Right atrium auricular region (tissue), 2 donors: Measurements from ENCODE around the gene DLL3. TPM values are rescaled to one million over a fixed set of nuclear protein-coding genes. Genes with fewer than 3 reads are reported as not detected.
A peak's percentile ranks its signal among the peaks of the same experiment; 100 is the strongest.
"Not testable (repeated sequence)": the region's sequence is repeated elsewhere in the genome, so short reads cannot be mapped to it uniquely, and the experiment has no call there.

ENCODE experiments used
- DNase-seq: peaks from one replicate; pipeline ENCODE4 v3.0.0-alpha.2; 2019; ENCODE audit warnings: low spot score
- H3K27ac ChIP-seq, 2 donors: fragments of 200-600 bp; sonication (generic); 1 replicate in 1 of 2; 2 replicates in 1 of 2; pipeline ENCODE4 v1.5.1; 2016 to 2019
- H3K27me3 ChIP-seq, 2 donors: fragments of 200-600 bp; sonication (generic); one replicate each; pipeline versions ENCODE4 v1.5.1 to v1.6.0; 2017 to 2019
- H3K36me3 ChIP-seq: fragments of 200-600 bp; sonication (generic); one replicate; pipeline ENCODE4 v1.5.1; 2016
- H3K4me1 ChIP-seq, 2 donors: fragments of 200-600 bp; sonication (generic); one replicate each; pipeline versions ENCODE4 v1.5.1 to v1.6.0; 2017 to 2019
- H3K4me3 ChIP-seq, 2 donors: fragments of 200-600 bp; sonication (generic); 1 replicate in 1 of 2; 2 replicates in 1 of 2; pipeline ENCODE4 v1.5.1; 2017 to 2019; ENCODE audit warnings: mild to moderate bottlenecking in 1 of 2, moderate library complexity in 1 of 2
- H3K9me3 ChIP-seq, 2 donors: fragments of 200-600 bp; sonication (generic); one replicate each; pipeline ENCODE4 v1.5.1; 2019
- total RNA-seq, 2 donors: library from RNA; depleted of rRNA; stranded (reverse); fragments of >200 nt; gene quantifications; one replicate each; pipeline ENCODE4 v1.1.0, GENCODE V29; 2016
- TF ChIP-seq, protein P1 (sequence below), 2 donors: fragments of 200-600 bp; sonication (generic); IDR thresholded peaks; one replicate each; pipeline ENCODE4 v1.5.1; 2019; ENCODE audit warnings: antibody characterized with exemption in 2 of 2

DLL3 gene
- total RNA-seq, 2 donors from 2014 or later, result not detected

- TF ChIP-seq, protein P1, sequence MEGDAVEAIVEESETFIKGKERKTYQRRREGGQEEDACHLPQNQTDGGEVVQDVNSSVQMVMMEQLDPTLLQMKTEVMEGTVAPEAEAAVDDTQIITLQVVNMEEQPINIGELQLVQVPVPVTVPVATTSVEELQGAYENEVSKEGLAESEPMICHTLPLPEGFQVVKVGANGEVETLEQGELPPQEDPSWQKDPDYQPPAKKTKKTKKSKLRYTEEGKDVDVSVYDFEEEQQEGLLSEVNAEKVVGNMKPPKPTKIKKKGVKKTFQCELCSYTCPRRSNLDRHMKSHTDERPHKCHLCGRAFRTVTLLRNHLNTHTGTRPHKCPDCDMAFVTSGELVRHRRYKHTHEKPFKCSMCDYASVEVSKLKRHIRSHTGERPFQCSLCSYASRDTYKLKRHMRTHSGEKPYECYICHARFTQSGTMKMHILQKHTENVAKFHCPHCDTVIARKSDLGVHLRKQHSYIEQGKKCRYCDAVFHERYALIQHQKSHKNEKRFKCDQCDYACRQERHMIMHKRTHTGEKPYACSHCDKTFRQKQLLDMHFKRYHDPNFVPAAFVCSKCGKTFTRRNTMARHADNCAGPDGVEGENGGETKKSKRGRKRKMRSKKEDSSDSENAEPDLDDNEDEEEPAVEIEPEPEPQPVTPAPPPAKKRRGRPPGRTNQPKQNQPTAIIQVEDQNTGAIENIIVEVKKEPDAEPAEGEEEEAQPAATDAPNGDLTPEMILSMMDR (IDR thresholded peaks at IDR 0.05), result no peak
- Histone ChIP-seq H3K4me3 (no peak overlapping the region), H3K27ac (no peak overlapping the region), H3K36me3 (peaks cover 83% of the 10 kb centered on the region), H3K27me3 (no peaks in the 10 kb centered on the region), H3K4me1 (peaks cover 0 to 4% of the 10 kb centered on the region in 2 donors), H3K9me3 (no peaks in the 10 kb centered on the region)
- DNase-seq, result no peak
These were observed 25.9 kb upstream of the DLL3 start for GRCh38 chr19:39472746-39473442.

GRCh38 chr19:39473443-39473960 lies 25.2 kb upstream of the DLL3 start:
- no peak overlapping the region for H3K4me3 ChIP-seq
- DNase-seq, result no peak

DNA sequence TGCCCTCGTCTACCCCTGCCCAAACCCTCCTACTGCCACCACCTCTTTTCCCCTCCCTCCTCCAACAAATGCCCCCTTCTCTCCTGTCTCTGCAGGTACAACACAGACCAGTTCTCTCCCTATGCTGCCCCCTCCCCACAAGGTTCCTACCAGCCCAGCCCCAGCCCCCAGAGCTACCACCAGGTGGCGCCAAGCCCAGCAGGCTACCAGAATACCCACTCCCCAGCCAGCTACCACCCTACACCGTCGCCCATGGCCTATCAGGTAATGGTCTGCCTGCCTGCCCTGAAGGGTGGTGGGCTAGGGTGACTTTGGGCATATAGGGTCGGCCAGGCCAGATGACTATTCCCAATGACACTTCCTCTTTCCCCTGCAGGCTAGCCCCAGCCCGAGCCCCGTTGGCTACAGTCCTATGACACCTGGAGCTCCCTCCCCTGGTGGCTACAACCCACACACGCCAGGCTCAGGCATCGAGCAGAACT lies 24.6 kb upstream of the DLL3 start:
- H3K36me3 ChIP-seq, result peaks cover 70% of the 10 kb centered on the region
- H3K27me3 ChIP-seq, result no peaks in the 10 kb centered on the region
- peaks cover 0 to 4% of the 10 kb centered on the region in 2 donors for H3K4me1 ChIP-seq
- no peak overlapping the region for H3K4me3 ChIP-seq
- DNase-seq, result no peak
- no peaks in the 10 kb centered on the region for H3K9me3 ChIP-seq
- H3K27ac ChIP-seq, result no peak overlapping the region
- TF ChIP-seq, protein P1 (IDR thresholded peaks at IDR 0.05), result peak; percentile 70 to 88

More at GRCh38 chr19:39473443-39473960, 25.2 kb upstream of the DLL3 start:
- H3K27me3 ChIP-seq, result no peaks in the 10 kb centered on the region
- H3K4me1 ChIP-seq, result peaks cover 0 to 4% of the 10 kb centered on the region in 2 donors
- peaks cover 77% of the 10 kb centered on the region for H3K36me3 ChIP-seq
- H3K9me3 ChIP-seq, result no peaks in the 10 kb centered on the region
- TF ChIP-seq, protein P1 (IDR thresholded peaks at IDR 0.05), result no peak
- no peak overlapping the region for H3K27ac ChIP-seq

DNA sequence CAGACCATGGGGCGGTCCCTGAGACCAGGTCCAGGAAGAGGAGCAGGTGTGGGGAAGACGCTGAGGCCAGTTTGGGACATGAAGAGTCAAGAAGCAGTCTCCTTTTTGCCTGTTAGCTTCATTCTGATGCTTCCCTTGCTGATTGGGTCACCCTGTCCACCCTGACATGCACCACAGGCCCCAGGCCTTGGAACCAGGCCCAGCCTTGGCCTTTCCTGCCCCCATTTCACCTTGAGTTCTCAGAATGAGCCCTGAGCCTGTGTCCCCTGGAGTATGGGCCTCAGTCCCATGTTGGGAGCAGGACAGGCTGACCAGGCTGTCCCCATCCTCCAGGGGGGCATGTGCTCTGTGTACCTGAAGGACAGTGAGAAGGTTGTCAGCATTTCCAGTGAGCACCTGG lies 23.0 kb upstream of the DLL3 start:
- no peak for DNase-seq
- no peaks in the 10 kb centered on the region for H3K9me3 ChIP-seq
- peaks cover 0 to 10% of the 10 kb centered on the region in 2 donors for H3K4me1 ChIP-seq
- H3K4me3 ChIP-seq, result no peak overlapping the region
- no peak overlapping the region for H3K27ac ChIP-seq
- H3K27me3 ChIP-seq, result no peaks in the 10 kb centered on the region
- H3K36me3 ChIP-seq, result peaks cover 54% of the 10 kb centered on the region
- TF ChIP-seq, protein P1 (IDR thresholded peaks at IDR 0.05), result no peak

DNA sequence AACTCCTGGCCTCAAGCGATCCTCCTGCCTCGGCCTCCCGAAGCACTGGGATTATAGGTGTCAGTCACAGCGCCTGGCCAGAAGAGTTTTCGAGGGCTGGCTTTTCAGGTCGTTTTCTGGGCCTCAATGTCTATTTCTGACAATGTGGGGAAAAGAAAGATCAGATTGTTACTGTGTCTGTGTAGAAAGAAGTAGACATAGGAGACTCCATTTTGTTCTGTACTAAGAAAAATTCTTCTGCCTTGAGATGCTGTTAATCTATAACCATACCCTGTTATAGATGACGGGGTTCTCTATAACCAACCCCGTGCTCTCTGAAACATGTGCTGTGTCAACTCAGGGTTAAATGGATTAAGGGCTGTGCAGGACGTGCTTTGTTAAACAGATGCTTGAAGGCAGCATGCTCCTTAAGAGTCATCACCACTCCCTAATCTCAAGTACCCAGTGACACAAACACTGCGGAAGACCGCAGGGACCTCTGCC lies 19.4 kb upstream of the DLL3 start:
- not testable (repeated sequence) for H3K27me3 ChIP-seq, H3K9me3 ChIP-seq, H3K27ac ChIP-seq, H3K4me3 ChIP-seq, DNase-seq
- peaks cover 18% of the 10 kb centered on the region for H3K36me3 ChIP-seq
- peaks cover 0 to 21% of the 10 kb centered on the region in 2 donors for H3K4me1 ChIP-seq

GRCh38 chr19:39479916-39480315 lies 18.8 kb upstream of the DLL3 start:
- TF ChIP-seq, protein P1 (IDR thresholded peaks at IDR 0.05), result no peak
- peak overlapping the region; percentile 68 to 99 for H3K4me3 ChIP-seq
- H3K36me3 ChIP-seq, result peaks cover 13% of the 10 kb centered on the region
- peak overlapping the region; percentile 63 to 85 for H3K27ac ChIP-seq
- H3K4me1 ChIP-seq, result peaks cover 0 to 21% of the 10 kb centered on the region in 2 donors
- DNase-seq, result no peak
- H3K27me3 ChIP-seq, result no peaks in the 10 kb centered on the region
- no peaks in the 10 kb centered on the region for H3K9me3 ChIP-seq
